Stimulated activated effector memory CD8-positive, alpha-beta T cell treated with anti-CD3 and anti-CD28 coated beads, Interleukin-12 subunit alpha, Interleukin-12 subunit beta, amount 100 ng/mL, for 72 hours (primary cell): ENCODE results near the gene TRAPPC3.
"Not testable (repeated sequence)": the region's sequence is repeated elsewhere in the genome, so short reads cannot be mapped to it uniquely, and the experiment has no call there.

Experiments
- ATAC-seq: fragments of 150-1000 bp; cut with Tn5 transposase; 2 replicates; pipeline ENCODE4 v1.10.0; 2021
- DNase-seq, 2 donors: peaks; one replicate each; pipeline ENCODE4 v3.0.0; 2021 to 2022; ENCODE audit warnings: low spot score in 2 of 2
- H3K27ac Mint-ChIP-seq: one replicate; pipeline ENCODE4 v1.8.0; 2022; ENCODE audit warnings: mild to moderate bottlenecking, mixed read lengths
- H3K36me3 Mint-ChIP-seq: one replicate; pipeline ENCODE4 v1.8.0; 2022; ENCODE audit warnings: mild to moderate bottlenecking, mixed read lengths
- H3K4me1 Mint-ChIP-seq: one replicate; pipeline ENCODE4 v1.8.0; 2022; ENCODE audit warnings: mixed read lengths
- H3K4me3 Mint-ChIP-seq: one replicate; pipeline ENCODE4 v1.8.0; 2022; ENCODE audit warnings: mild to moderate bottlenecking, mixed read lengths
- H3K9me3 Mint-ChIP-seq: one replicate; pipeline ENCODE4 v1.8.0; 2022; ENCODE audit warnings: mixed read lengths

TRAPPC3 gene

GRCh38 chr1:36149237-36149972 is at the start of gene TRAPPC3:
Gene TRAPPC3, minus strand, starts transcription at chr1:36149486. Its CDS starts 108 bp downstream, at chr1:36149378.
- peaks cover 71% of the 10 kb centered on the region for H3K4me1 Mint-ChIP-seq
- H3K36me3 Mint-ChIP-seq: peaks cover 14% of the 10 kb centered on the region
- peak within 1 kb of the TSS; percentile 98 for H3K4me3 Mint-ChIP-seq
- peak; percentile 95 for ATAC-seq
- peak; percentile 98 to 99 for DNase-seq
- H3K9me3 Mint-ChIP-seq: no peaks in the 10 kb centered on the region
- H3K27ac Mint-ChIP-seq: peak within 1 kb of the TSS; percentile 99

GRCh38 chr1:36198641-36199040 is 49.4 kb upstream of the TRAPPC3 start:
- Mint-ChIP-seq H3K36me3 (no peaks in the 10 kb centered on the region), H3K27ac (no peak overlapping the region), H3K4me3 (no peak overlapping the region), H3K4me1 (no peaks in the 10 kb centered on the region), H3K9me3 (no peaks in the 10 kb centered on the region)
- ATAC-seq: no peak
- no peak for DNase-seq

- not testable (repeated sequence) for H3K4me3 Mint-ChIP-seq, H3K4me1 Mint-ChIP-seq, ATAC-seq, H3K27ac Mint-ChIP-seq, H3K9me3 Mint-ChIP-seq, H3K36me3 Mint-ChIP-seq, DNase-seq
Measured at GRCh38 chr1:36196805-36197204, 47.5 kb upstream of the TRAPPC3 start.

GRCh38 chr1:36187800-36188593 is 38.7 kb upstream of the TRAPPC3 start:
- Mint-ChIP-seq H3K4me3 (no peak overlapping the region), H3K4me1 (peaks cover 7% of the 10 kb centered on the region), H3K9me3 (no peaks in the 10 kb centered on the region), H3K36me3 (no peaks in the 10 kb centered on the region), H3K27ac (peak overlapping the region; percentile 90)
- peak; percentile 50 to 84 for DNase-seq
- peak; percentile 98 for ATAC-seq

DNA sequence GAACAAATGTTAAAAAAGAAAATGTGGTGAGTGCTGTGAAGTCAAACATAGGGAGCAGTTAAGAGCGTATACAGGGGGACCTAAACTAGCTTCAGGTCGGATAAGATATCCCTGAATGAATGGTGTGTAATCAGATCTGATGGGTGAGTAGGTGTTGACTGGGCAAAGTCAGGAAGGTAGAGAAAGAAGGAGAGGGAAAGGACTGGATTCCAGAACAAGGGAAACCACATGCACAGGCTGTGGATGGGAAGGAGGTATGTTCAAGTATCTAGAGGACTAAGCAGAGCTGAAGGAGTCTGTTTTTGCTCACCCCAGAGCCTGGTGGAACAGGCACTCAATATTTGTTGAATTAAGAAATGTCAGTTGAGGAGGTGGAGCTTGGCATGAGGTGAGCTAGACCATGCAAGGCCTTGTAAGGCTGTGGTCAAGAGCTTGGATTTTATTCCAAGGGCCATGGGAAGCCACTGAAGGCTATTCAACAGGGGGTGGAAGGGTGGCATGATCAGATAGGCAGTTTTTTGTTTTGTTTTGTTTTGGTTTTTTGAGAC is 34.1 kb upstream of the TRAPPC3 start:
- ATAC-seq (no peak), DNase-seq (no peak)
- Mint-ChIP-seq H3K4me3 (no peak overlapping the region), H3K4me1 (peaks cover 7% of the 10 kb centered on the region), H3K27ac (peak overlapping the region; percentile 46), H3K36me3 (peaks cover 42% of the 10 kb centered on the region), H3K9me3 (no peaks in the 10 kb centered on the region)

- H3K4me3 Mint-ChIP-seq: no peak overlapping the region
- H3K36me3 Mint-ChIP-seq: peaks cover 49% of the 10 kb centered on the region
- ATAC-seq (no peak), DNase-seq (no peak)
- peaks cover under 1% of the 10 kb centered on the region for H3K4me1 Mint-ChIP-seq
- peak overlapping the region; percentile 46 for H3K27ac Mint-ChIP-seq
- no peaks in the 10 kb centered on the region for H3K9me3 Mint-ChIP-seq
Measured at GRCh38 chr1:36182734-36183133, 33.4 kb upstream of the TRAPPC3 start.

GRCh38 chr1:36179220-36179600 is 29.9 kb upstream of the TRAPPC3 start:
- H3K27ac Mint-ChIP-seq: peak overlapping the region; percentile 85
- no peak overlapping the region for H3K4me3 Mint-ChIP-seq
- H3K36me3 Mint-ChIP-seq: peaks cover 81% of the 10 kb centered on the region

DNA sequence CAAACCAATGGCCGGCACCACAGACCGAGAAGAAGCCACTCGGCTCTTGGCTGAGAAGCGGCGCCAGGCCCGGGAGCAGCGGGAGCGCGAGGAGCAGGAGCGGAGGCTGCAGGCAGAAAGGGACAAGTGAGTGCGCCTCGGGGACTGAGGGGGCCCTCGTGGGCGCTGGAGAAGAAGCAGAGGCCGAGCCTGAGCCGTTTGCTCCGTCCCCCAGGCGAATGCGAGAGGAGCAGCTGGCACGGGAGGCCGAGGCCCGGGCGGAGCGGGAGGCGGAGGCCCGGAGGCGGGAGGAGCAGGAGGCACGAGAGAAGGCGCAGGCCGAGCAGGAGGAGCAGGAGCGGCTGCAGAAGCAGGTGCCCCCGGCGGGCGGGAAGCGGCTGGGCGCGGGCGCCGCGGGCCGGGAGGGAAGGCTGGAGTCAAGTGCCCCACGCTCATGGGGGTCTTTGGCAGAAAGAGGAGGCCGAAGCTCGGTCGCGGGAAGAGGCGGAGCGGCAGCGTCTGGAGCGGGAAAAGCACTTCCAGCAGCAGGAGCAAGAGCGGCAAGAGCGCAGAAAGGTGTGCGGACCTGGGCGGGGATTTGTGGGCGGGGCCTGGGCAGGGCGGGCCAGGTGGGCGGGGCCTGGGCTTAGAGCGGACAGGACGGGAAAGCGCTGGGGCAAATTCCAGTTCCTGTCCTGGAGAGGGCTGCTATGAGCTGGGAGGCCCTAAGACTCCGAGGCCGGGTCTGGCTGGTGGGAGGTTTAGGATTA is 29.4 kb upstream of the TRAPPC3 start:
- Mint-ChIP-seq H3K36me3 (peaks cover 86% of the 10 kb centered on the region), H3K27ac (peak overlapping the region; percentile 85), H3K4me1 (no peaks in the 10 kb centered on the region), H3K9me3 (no peaks in the 10 kb centered on the region), H3K4me3 (no peak overlapping the region)
- no peak for ATAC-seq
- no peak for DNase-seq

More at GRCh38 chr1:36179220-36179600, 29.9 kb upstream of the TRAPPC3 start:
- ATAC-seq (no peak), DNase-seq (no peak)
- Mint-ChIP-seq H3K9me3 (no peaks in the 10 kb centered on the region), H3K4me1 (no peaks in the 10 kb centered on the region)

DNA sequence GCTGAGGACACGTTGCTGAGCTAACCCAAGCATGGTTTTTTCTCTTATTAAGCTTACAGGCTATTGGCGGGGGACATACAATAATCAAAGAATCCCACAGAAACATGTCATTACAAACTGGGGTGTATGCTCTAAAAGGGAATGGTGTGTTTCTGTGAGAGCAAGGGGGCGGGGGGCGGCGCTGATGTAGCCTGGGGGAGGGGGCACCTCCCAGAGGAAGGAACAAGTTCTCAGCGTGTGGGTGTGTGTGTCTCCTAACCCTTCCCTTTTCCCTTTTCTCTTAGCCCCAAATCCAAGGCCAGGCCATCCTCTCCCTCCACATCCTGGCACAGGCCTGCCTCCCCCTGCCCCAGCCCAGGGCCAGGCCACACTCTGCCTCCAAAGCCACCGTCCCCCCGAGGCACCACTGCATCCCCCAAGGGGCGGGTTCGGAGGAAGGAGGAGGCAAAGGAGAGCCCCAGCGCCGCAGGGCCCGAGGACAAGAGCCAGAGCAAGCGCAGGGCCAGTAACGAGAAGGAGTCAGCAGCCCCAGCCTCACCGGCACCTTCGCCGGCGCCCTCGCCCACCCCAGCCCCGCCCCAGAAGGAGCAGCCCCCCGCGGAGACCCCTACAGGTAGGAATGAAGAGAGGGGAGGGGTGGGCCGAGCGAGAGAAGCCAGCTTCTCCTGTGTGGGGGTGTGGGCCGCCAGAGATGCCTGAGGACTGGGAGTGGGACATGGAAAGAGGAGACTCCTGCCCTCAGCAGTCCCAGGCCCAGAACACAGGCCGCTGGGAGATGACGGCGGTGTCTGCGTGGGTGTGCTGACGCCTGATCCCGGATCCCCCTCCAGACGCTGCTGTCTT is 28.5 kb upstream of the TRAPPC3 start:
- Mint-ChIP-seq H3K4me1 (no peaks in the 10 kb centered on the region), H3K27ac (peak overlapping the region; percentile 85), H3K36me3 (peaks cover 95% of the 10 kb centered on the region), H3K4me3 (no peak overlapping the region), H3K9me3 (no peaks in the 10 kb centered on the region)
- DNase-seq: no peak
- ATAC-seq: no peak

GRCh38 chr1:36176106-36176949 is 27.0 kb upstream of the TRAPPC3 start:
- no peak overlapping the region for H3K4me3 Mint-ChIP-seq
- peak overlapping the region; percentile 81 for H3K27ac Mint-ChIP-seq
- peaks cover 97% of the 10 kb centered on the region for H3K36me3 Mint-ChIP-seq
- DNase-seq (no peak), ATAC-seq (no peak)
- H3K4me1 Mint-ChIP-seq: no peaks in the 10 kb centered on the region
- no peaks in the 10 kb centered on the region for H3K9me3 Mint-ChIP-seq

GRCh38 chr1:36175137-36176095 is 26.1 kb upstream of the TRAPPC3 start:
- H3K27ac Mint-ChIP-seq: peak overlapping the region; percentile 81
- no peak for DNase-seq
- peaks cover 97% of the 10 kb centered on the region for H3K36me3 Mint-ChIP-seq
- peaks cover 3% of the 10 kb centered on the region for H3K4me1 Mint-ChIP-seq
- no peaks in the 10 kb centered on the region for H3K9me3 Mint-ChIP-seq
- H3K4me3 Mint-ChIP-seq: no peak overlapping the region
- ATAC-seq: peak; percentile 17

GRCh38 chr1:36174713-36175112 is 25.4 kb upstream of the TRAPPC3 start:
- Mint-ChIP-seq H3K4me1 (peaks cover 8% of the 10 kb centered on the region), H3K9me3 (no peaks in the 10 kb centered on the region), H3K27ac (peak overlapping the region; percentile 81), H3K36me3 (peaks cover 95% of the 10 kb centered on the region), H3K4me3 (no peak overlapping the region)
- ATAC-seq (no peak), DNase-seq (no peak)

DNA sequence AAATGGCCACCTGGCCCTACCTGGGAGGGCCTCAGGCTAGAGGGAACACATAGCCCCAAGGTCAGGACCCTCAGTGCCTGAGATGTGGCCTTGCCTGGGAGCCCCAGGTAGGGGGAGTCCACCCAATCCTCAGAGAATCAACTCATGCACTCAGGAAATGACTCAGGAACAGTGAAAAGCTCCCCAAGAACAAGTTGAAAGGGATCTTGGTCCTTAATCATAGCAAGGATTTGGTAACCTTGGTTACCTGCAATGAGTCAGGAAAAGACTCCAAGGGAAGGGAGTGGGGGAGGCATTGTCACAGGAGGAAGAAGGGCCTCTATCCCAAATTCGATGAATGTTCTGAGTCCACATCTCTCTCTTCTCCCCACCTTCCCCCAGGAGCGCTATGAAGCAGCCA is 23.7 kb upstream of the TRAPPC3 start:
- ATAC-seq (no peak), DNase-seq (no peak)
- Mint-ChIP-seq H3K27ac (peak overlapping the region; percentile 65), H3K4me1 (peaks cover 15% of the 10 kb centered on the region), H3K9me3 (no peaks in the 10 kb centered on the region), H3K4me3 (no peak overlapping the region), H3K36me3 (peaks cover 94% of the 10 kb centered on the region)
